Measurements from ENCODE around the gene PSMG4.
A peak's percentile ranks its signal among the peaks of the same experiment; 100 is the strongest.

- TF ChIP-seq CTCF (IDR thresholded peaks at IDR 0.05) (no peak), POLR2A (IDR thresholded peaks at IDR 0.05) (no peak), POLR2AphosphoS5 (IDR thresholded peaks at IDR 0.05; ENCODE audit: insufficient read depth in 1 of 2, low read depth in 1 of 2) (peak in 1 of 2 donors; percentile 62)
These were observed 23.1 kb downstream of the PSMG4 start for GRCh38 chr6:3281631-3282475.
